HG03460 (cell line): Measurements from ENCODE around the gene SMIM10.
"Not testable (repeated sequence)": the region's sequence is repeated elsewhere in the genome, so short reads cannot be mapped to it uniquely, and the experiment has no call there.

Experiments used
- ATAC-seq: cut with Tn5 transposase; IDR thresholded peaks from one replicate; pipeline ENCODE4 v1.9.1; 2021; ENCODE audit not compliant: unreplicated experiment

SMIM10 gene

DNA sequence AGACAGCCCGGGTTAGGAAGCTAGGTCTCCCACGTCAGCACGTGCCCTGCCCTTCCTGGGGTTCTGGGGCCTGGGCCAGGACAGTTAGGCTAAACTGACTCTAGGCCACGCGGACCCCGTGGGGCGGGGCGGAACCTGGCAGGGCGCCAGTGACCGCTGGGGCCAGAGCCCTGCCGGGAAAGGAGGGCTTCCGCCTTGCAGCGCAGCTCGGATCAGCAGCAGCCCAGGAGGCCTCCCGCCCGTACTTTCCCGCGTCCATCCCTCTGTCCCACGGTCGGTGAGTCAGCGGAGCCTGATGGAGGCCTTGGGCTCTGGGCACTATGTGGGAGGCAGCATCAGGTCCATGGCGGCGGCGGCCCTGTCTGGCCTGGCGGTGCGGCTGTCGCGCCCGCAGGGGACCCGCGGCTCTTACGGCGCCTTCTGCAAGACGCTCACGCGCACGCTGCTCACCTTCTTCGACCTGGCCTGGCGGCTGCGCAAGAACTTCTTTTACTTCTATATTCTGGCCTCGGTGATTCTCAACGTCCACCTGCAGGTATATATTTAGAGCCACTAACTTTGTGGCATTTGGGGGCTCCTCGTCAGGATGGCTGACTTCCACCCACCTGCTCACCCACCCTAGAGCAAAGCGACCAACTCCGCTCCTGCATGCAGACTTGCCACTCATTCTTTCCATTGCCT, at the start of gene SMIM10:
Gene SMIM10, plus strand, starts transcription at position 191 of the 681 bp plus-strand sequence. Its CDS starts 105 bp downstream, at position 296.
- no peak for ATAC-seq

DNA sequence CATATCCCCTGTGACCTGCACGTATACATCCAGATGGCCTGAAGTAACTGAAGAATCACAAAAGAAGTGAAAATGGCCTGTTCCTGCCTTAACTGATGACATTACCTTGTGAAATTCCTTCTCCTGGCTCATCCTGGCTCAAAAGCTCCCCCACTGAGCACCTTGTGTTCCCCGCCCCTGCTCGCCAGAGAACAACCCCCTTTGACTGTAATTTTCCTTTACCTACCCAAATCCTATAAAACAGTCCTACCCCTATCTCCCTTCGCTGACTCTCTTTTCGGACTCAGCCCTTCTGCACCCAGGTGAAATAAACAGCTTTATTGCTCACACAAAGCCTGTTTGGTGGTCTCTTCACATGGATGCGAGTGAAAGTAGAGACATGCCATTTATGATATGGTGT, 44.4 kb upstream of the SMIM10 start:
- ATAC-seq = not testable (repeated sequence)

DNA sequence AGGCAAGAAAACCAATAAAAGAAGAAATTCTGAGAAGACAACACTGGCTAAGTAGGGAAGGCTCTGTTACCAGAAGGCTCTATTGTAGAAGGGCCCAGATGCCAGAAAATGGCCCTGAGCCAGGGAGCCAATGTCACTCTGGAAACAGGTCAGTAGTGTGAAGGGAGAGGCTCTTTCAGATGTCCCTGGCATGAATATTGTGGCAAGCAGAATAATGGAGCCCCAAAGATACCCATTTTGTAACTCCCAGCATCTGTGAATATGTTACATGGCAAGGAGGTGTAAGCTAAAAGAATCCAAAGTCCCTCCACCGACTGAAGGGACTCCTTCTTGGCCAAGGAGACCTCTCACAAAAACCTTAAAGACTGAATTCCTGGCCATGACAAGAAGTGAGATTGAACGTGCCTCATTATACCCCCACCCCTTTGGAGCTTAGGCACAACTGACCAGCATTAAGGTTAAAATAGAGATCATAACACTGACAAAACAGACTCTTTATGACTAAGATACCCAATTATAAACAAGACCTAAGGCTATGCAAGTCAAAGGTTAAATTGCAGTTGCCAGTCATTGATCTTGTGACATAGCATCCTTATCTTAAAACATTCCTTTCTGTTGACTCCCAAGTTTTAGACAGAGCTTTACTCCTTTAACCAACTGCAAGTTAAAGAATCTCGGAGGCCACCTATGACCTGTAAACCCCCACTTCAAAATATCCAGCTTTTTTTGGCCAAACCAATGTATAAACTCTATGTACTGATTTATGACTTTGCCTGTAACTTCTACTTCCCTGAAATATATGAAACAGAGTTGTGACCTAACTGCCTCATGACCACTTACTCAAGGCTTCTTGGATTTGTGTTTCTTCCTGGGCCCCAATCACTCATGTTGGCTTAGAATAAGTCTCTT, 42.2 kb upstream of the SMIM10 start:
- no peak for ATAC-seq

DNA sequence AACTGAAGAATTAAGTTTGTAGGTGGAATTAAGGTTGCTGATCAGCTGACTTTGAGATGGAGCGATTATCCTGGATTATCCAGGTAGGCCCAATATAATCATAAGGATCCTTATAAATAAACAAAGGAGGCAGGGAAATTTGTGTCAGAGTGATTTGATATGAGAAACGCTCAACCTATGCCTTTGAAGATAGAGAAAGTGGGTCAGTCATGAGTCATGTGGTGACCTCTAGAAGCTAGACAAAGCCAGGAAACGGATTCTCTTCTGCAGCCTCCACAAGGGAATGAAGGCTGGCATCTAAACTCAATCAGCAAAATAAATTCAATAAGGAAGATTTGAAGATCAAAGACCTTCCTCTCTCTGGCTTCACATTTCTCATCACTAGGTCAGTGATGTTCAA, 41.5 kb upstream of the SMIM10 start:
- no peak for ATAC-seq

DNA sequence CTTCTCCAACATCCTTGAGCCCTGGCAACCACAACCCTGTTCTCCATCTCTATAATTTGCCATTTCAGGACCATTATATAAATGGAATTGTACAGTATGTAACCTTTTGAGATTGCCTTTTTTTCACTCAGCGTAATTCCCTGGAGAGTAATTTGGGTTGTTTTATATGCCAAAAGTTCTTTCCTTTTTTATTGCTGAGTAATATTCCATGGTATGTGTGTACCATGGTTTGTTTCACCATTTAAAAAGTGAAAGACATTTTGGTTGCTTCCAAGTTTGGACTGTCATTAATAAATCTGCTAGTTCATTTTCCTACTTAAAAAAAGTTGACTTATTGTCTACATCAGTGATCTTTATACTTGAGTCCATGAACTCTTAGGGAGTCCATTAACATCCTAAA, 33.0 kb upstream of the SMIM10 start:
- no peak for ATAC-seq

DNA sequence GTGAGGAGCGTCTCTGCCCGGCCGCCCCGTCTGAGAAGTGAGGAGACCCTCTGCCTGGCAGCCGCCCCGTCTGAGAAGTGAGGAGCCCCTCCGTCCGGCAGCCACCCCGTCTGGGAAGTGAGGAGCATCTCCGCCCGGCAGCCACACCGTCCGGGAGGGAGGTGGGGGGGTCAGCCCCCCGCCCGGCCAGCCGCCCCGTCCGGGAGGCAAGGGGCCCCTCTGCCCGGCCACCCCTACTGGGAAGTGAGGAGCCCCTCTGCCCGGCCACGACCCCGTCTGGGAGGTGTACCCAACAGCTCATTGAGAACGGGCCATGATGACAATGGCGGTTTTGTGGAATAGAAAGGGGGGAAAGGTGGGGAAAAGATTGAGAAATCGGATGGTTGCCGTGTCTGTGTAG, 30.4 kb upstream of the SMIM10 start:
- ATAC-seq = not testable (repeated sequence)

DNA sequence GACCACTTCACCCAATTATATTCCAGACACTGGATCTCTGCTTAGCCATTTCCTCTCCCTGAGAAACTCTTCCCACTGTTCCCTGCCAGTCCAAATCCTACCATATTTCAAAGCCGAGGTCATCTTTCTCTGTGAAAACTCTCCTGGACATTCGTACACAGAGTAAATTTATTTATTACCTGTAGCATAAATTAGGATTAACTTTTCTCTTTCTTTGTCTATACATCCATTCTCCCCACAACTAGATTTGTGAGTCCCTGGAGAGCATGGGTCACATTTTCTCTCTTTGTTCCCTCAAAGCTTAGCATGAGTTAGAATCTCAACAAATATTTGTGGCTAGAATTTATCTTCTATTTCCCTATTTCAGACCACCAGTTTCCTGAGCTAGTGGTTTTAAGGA, 27.8 kb upstream of the SMIM10 start:
- no peak for ATAC-seq

DNA sequence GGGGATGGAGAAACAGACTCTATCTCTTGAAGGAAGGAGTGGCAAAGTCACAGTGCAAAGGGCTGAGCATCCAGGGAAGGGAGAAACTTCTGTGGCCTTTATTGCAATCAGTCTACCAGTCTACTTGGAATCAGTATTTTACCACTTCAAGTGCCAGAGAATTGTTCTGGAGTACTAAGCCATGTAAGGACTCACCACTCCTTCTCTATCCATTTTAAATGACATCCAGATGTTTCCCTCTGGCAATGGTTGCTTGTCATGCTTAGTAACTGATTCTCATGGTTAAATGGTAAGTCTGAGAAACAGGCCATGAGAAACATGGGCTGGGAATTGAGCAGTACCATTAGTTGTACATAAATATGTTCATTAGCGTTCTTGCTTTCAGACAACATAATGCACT, 21.1 kb upstream of the SMIM10 start:
- ATAC-seq = no peak

DNA sequence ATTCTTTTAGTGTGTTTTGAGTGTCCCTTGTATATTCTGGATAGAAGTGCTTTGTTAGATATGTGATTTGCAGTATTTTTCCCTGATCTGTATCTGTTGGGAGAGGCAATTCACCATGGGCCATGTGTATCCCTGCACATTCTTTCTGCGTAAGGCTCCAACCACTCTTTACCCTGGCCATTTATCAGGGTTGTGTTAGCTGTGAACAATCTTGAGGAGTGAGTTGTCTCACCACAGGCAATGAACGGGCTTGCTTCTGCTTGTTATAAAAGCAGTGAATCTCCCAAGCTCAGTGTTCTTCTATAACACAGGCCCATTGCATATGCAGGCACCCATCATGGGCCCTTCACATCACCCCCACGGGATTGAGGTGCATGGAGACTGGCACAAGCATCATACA, 18.9 kb upstream of the SMIM10 start:
- no peak for ATAC-seq

DNA sequence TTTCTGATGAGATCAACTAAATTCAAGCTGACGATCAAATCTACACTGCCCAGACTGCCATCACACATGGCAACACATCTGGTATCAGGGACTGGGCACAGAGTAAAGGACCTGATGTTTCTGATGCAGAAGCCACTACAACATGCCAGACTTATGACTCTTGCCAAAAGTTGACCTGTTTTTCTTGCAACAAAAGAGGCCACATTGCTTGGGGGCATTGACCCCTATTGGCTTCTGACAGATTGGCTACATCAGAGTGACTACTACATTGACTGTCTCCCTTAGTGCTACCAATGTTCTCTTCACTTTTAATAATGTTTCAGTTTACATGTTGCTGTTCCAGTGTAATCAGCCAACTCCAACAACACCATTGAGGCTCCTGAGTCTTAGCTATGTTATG, 15.3 kb upstream of the SMIM10 start:
- no peak for ATAC-seq

DNA sequence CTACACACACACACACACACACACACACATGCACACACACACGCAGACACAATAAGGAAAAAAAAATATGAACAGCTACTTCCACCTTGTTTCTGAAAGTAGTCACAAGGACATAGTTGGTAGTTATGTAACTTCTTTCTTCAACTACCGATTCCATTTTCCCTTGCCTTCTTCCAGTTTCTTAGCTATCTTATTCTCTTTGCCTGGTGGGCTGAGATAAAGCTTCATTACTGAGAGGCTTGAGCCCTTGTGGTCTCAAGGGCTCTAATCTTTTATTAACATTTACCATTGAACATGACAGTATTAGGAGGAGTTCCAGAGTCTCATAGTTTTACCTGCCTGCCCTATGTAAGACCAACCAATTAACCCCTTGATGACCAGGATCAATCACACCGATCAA, 8.9 kb upstream of the SMIM10 start:
- ATAC-seq = no peak

DNA sequence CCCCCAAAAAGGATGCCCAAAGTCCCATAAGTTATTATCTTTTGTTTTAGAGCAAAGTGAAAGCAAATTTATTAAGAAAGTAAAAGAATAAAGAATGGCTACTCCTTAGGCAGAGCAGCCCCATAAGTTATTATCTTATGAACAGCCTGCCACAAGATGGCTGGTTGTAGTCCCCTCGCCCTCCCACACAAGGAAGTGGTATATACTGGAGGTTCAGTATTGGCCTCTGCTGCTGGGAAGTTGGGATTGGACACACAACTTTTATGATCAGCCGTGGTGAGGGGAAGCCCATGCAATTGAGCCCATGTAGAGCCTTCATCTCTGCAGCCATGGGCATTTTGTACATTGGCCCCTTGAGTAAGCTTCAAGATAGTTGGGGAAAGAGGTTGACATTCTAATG, 8.0 kb upstream of the SMIM10 start:
- no peak for ATAC-seq

DNA sequence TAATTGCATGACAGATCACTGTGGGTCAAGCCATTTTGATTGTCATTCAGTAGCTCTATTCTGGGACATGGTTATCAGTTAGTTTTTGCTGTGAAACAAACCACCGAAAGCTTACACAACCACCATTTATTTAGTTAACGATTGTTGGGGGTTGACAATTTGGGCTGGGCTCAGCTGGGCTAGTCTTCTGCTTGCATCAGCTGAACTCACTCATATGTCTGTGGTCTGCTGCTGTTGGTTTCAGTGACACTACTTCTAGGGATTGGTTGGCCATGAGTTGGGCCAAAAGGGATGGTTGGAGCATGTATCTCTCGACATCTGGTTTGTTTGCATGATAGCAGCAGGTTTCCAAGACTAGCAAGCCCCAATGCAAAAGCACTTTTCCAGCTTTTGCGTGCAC, 5.3 kb upstream of the SMIM10 start:
- ATAC-seq = no peak

DNA sequence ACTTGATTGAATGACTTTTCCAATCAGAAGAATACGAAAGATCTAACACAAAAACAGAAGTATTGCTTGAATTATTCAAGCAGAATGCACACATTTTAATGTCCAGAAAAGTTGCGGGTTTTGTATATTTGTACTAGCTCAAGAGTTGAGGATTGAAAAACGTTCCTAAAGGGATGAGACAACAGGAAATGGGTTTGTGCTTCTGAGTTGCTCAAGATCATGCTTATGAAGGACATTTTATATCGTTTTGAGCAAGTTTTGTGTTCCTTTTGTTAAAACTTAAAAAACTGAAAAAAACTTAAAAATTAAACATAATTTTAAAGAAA, 353 bp upstream of the SMIM10 start:
- ATAC-seq = no peak

DNA sequence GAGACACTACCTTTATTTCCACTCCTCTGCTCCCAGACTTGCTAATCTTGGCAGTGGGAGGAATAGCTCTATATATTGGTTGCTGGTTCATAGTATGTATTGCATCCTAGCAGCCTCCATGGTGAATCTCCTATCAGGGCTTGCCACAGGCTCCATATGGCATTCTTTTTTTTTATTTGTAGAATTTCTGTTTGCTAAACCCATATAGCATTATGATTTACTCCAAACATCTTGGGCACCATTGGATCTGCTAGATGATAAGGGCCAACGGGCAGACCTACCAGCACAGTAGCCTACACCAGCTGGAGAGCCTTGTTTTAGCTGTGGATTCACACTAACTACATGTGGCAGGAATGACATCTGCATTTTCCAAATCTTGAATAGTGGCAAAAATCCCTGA, 6.9 kb downstream of the SMIM10 start:
- ATAC-seq = no peak

DNA sequence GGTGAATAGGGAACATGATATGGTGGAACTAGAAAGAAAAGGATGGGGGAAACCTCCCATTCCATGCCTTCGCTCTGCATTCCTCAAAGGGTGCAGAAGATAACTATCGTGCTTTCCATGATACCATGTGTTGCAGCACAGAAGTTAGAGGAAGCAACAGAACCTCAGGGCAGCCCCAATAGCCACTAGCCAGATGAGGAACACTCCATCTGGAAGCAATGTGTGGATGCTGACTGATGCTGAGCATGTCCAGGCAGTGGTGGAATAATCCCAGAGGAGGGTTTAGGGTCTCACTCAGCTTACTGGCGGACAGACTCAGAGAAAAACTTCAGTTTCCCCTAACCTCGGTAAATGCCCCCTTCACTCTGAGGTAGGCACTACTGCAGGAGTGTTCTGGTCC, 7.5 kb downstream of the SMIM10 start:
- ATAC-seq = no peak

DNA sequence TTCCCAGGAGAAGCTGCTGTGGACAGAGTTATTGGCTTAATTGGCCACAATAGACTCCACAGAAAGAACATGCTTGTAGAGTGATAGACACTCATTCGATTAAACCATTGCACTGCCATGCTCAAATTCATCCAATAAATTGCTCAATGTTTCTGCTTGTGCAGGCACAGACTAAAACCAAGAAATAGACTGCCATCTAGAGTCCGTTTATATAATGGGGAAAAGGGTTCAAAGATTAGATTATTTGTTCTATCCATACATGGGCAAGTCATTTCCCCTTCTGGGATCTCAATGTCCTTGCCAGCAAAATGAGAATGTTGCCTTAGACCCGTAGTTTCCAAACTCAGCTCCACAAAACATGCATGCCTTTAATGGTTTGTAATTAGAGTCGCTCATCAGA, 8.7 kb downstream of the SMIM10 start:
- no peak for ATAC-seq

DNA sequence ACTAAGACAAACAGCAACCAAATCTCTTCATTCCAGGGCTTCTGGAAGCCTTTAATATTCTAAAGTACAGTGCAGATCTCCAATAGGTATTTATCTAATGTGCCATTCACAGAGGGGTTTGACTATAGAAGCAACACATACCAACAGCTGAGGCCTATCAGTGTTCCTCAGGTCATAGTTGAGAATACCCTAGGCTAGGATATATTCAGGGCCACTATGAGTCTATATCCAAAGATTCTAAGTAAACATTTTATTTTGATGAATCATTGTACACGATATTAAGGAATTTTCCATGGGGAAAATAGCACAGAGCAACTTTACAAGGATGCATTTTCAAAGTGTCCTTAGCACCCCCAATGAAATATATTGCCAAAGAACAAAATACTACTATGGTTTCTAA, 9.7 kb downstream of the SMIM10 start:
- ATAC-seq = no peak

DNA sequence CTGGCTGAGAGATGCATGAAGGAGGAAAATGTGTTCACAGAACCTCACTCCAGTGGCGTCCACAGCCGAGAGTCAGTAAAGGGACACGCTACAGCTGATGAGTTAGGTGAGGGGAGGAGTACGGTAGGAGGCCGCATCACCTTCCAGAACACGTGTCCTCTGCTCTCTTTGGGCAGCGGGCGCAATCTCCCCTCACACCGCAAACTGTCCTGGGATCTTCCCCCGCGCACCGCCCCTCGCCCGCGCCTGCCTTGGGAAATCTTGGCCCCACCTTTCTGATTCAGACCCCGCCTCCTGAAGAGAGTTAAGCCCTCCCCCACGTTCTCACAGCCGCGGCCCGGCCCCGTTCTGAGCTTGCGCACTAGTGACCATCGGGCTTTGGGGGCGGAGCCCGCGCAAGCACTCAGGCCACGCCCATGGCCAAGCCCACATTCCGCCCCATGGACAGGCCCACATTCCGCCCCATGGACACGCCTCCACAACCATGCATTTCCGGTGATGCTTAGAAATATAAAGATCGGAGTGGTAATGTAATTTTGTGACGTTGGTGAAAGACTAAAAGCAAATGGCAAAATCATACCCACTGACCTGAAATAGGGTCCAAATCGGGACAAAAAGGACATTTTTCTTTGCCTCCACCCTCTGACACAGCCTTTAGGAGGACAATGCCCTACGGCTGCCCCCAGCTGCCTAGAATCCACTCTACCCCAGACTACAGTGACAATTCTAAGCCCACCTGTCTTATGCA, 13.3 kb downstream of the SMIM10 start:
- peak; percentile 99 for ATAC-seq

DNA sequence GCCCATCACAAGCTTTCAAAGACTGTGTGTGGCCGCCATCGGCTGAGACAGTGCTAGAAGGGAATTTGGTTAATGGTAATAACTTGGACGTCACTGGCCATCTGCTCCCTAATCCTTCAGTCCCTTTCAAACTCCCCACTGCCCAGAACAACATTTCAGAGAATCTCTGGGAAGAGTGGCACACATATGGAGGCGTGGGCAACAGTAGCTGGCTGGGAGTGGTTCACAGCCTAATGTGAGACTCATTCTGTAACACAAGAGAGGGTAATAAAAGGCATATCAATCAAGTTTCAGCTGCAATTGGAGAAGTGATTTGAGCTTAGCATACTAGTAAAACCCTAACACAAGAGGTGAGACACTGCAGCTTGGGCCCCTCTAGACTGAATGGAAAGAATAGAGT, 15.4 kb downstream of the SMIM10 start:
- no peak for ATAC-seq

DNA sequence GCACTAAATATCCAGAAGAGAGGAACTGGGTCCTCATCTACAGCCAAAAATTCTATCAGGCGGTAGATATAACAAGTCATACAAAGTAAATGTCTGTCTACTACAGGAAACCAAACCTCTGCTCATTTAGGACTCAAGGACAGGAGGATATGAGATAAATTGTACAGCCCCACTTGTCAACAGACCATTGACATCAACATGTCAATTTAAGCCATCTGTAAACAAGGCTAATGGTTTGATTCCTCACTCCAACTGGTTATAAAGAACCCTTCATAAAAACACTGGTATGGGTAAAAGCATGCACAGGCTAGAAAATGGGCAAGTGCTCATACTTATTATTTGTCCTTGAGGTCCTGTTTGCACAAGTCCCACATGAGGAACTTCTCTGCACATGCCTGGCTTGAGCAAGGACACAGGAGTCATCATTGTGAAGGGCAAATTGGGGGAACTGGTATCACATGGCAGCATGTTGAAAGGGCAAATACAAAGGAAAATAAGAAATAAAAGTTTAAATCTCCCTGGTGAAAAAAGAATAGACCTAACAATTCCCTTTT, 18.3 kb downstream of the SMIM10 start:
- ATAC-seq = no peak

DNA sequence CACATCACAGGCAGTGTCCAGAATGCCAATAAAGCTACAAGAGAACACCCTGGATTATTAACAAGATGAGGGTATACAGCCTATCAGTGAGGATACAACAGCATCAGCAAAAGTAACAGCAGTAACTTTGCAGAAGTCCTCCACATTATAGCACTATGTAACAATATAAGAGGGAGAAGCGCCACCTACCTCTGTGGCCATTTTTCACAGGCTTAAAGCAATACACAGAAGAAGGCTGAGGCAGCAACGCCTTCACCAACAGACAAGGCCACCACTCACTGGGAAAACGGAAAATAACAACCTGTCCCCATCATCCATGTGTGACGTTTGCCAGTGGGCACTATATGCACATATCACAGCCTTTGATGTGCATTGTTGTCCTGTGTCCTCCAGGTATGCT, 19.0 kb downstream of the SMIM10 start:
- no peak for ATAC-seq
